Chondrocyte (in vitro differentiated cells): ENCODE data around the gene DRGX. TPM values are rescaled to one million over a fixed set of nuclear protein-coding genes. Genes with fewer than 3 reads are reported as not detected.

Source experiments
- DNase-seq: peaks from one replicate; pipeline ENCODE4 v3.0.0; 2021; ENCODE audit warnings: mixed read lengths, low spot score
- H3K27ac Mint-ChIP-seq: one replicate; pipeline ENCODE4 v1.8.0; 2021; ENCODE audit warnings: mild to moderate bottlenecking, moderate library complexity, mixed read lengths; ENCODE audit not compliant: unreplicated experiment
- H3K27me3 Mint-ChIP-seq: 2 replicates; pipeline ENCODE4 v1.8.0; 2021; ENCODE audit warnings: low read depth, mixed read lengths
- H3K36me3 Mint-ChIP-seq: 2 replicates; pipeline ENCODE4 v1.8.0; 2021; ENCODE audit warnings: low read depth, mixed read lengths
- H3K4me1 Mint-ChIP-seq: 2 replicates; pipeline ENCODE4 v1.8.0; 2021; ENCODE audit warnings: low read depth, mild to moderate bottlenecking, mixed read lengths
- H3K4me3 Mint-ChIP-seq: one replicate; pipeline ENCODE4 v1.8.0; 2021; ENCODE audit warnings: mild to moderate bottlenecking, moderate library complexity, mixed read lengths; ENCODE audit not compliant: unreplicated experiment
- H3K9me3 Mint-ChIP-seq: 2 replicates; pipeline ENCODE4 v1.8.0; 2021; ENCODE audit warnings: low read depth, mixed read lengths
- CTCF ChIP-seq: fragments of 200-600 bp; sonication (generic); IDR thresholded peaks from 2 replicates; pipeline ENCODE4 v1.5.0; 2021; ENCODE audit warnings: antibody characterized with exemption, mild to moderate bottlenecking, moderate library complexity
- total RNA-seq: library from RNA; stranded (reverse); gene quantifications from 3 replicates; pipeline ENCODE4 v1.2.1, GENCODE V29; 2021

The DRGX gene
- total RNA-seq, 1 donor from 2014 or later = not detected

- no peak overlapping the region for H3K27ac Mint-ChIP-seq
- no peak overlapping the region for H3K4me3 Mint-ChIP-seq
- H3K9me3 Mint-ChIP-seq = no peaks in the 10 kb centered on the region
- peaks cover 20% of the 10 kb centered on the region for H3K4me1 Mint-ChIP-seq
- no peak for DNase-seq
- no peak for TF ChIP-seq CTCF
- no peaks in the 10 kb centered on the region for H3K36me3 Mint-ChIP-seq
- H3K27me3 Mint-ChIP-seq = peaks cover 80% of the 10 kb centered on the region
Observed at GRCh38 chr10:49394933-49395740, 752 bp downstream of the DRGX start.

GRCh38 chr10:49393757-49394156, 2.1 kb downstream of the DRGX start:
- Mint-ChIP-seq H3K4me3 (no peak overlapping the region), H3K27ac (no peak overlapping the region), H3K36me3 (no peaks in the 10 kb centered on the region), H3K9me3 (no peaks in the 10 kb centered on the region), H3K4me1 (peaks cover 19% of the 10 kb centered on the region), H3K27me3 (peaks cover 82% of the 10 kb centered on the region)
- no peak for DNase-seq
- TF ChIP-seq CTCF = no peak

DNA sequence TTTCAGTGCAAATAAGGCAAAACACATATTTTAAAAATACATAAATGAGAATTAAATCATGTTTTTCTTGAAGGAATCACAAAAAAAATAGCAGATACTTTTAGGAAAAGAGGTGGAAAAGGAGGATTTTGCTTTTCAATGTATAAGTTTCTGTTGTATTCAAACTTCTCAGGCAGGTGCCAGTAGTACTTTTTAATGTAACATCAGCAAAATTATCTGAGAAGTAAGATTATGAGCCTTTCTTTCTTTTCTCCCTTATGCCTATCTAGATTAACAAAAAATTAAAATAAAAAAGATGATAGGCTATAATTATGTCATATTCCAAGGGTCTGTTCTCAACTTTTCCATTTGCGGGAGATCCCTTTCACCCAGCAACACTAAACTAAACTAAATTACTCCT, 2.6 kb downstream of the DRGX start:
- H3K27me3 Mint-ChIP-seq = peaks cover 81% of the 10 kb centered on the region
- H3K4me3 Mint-ChIP-seq = no peak overlapping the region
- peaks cover 15% of the 10 kb centered on the region for H3K4me1 Mint-ChIP-seq
- no peak overlapping the region for H3K27ac Mint-ChIP-seq
- no peaks in the 10 kb centered on the region for H3K36me3 Mint-ChIP-seq
- no peaks in the 10 kb centered on the region for H3K9me3 Mint-ChIP-seq
- no peak for TF ChIP-seq CTCF
- no peak for DNase-seq

GRCh38 chr10:49389361-49389933, 6.4 kb downstream of the DRGX start:
- Mint-ChIP-seq H3K27ac (no peak overlapping the region), H3K27me3 (peaks cover 60% of the 10 kb centered on the region), H3K4me1 (no peaks in the 10 kb centered on the region), H3K4me3 (no peak overlapping the region), H3K9me3 (no peaks in the 10 kb centered on the region), H3K36me3 (no peaks in the 10 kb centered on the region)
- TF ChIP-seq CTCF = no peak
- no peak for DNase-seq

DNA sequence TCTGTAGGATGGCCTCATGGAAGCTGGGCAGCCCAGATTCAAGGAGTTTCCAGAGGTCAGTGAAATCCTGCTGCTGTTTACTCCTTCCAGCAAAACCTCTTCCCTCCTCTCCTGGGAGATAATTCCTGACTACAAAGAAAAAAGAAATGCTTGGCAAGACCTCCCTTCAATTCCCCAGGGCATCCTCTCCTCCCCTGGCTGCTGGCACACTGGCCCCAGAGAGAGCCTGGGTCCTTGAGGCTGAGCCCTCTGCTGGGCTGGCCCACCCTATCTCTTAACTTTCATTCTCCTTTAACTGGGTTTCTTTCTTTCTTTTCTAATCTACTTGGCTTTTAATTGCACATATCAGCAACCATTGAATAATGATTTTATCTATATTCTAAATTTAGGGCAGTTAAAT, 7.7 kb downstream of the DRGX start:
- peaks cover 52% of the 10 kb centered on the region for H3K27me3 Mint-ChIP-seq
- H3K36me3 Mint-ChIP-seq = no peaks in the 10 kb centered on the region
- no peaks in the 10 kb centered on the region for H3K9me3 Mint-ChIP-seq
- H3K4me1 Mint-ChIP-seq = no peaks in the 10 kb centered on the region
- no peak overlapping the region for H3K27ac Mint-ChIP-seq
- no peak for DNase-seq
- no peak for TF ChIP-seq CTCF
- no peak overlapping the region for H3K4me3 Mint-ChIP-seq
